ENCODE results near the gene PRR23E. TPM values are rescaled to one million over a fixed set of nuclear protein-coding genes. Genes with fewer than 3 reads are reported as not detected.

The PRR23E gene
- total RNA-seq, 1 experiment from 2014 or later, result not detected

GRCh38 chr3:127226946-127227842 is 34.3 kb downstream of the PRR23E start:
- CTCF ChIA-PET, result interaction anchor here (0.6 to 1.3 kb wide), 2 partner anchors 77 kb away, joined by 3 to 7 read pairs; no protein-coding TSS in a partner anchor
- intact Hi-C loops (cut with micrococcal nuclease; ENCODE audit: unreplicated experiment), result no loop called here
- no peak overlapping the region for H3K27ac Mint-ChIP-seq (ENCODE audit: unreplicated experiment)
- TF ChIP-seq CTCF (IDR thresholded peaks at IDR 0.05; ENCODE audit: unreplicated experiment), result no peak
- H3K4me1 Mint-ChIP-seq (ENCODE audit: low read depth, unreplicated experiment), result peaks cover 8% of the 10 kb centered on the region
- no peaks in the 10 kb centered on the region for H3K36me3 Mint-ChIP-seq (ENCODE audit: insufficient read depth, unreplicated experiment)
- H3K27me3 Mint-ChIP-seq (ENCODE audit: unreplicated experiment), result peaks cover 81% of the 10 kb centered on the region
- peaks cover 5% of the 10 kb centered on the region for H3K9me3 Mint-ChIP-seq (ENCODE audit: low read depth, unreplicated experiment)
- BruUV-seq (replicated peaks), result no TSS peak
- H3K4me3 Mint-ChIP-seq (ENCODE audit: low read depth, unreplicated experiment), result no peak overlapping the region
- DNase-seq, result no peak

DNA sequence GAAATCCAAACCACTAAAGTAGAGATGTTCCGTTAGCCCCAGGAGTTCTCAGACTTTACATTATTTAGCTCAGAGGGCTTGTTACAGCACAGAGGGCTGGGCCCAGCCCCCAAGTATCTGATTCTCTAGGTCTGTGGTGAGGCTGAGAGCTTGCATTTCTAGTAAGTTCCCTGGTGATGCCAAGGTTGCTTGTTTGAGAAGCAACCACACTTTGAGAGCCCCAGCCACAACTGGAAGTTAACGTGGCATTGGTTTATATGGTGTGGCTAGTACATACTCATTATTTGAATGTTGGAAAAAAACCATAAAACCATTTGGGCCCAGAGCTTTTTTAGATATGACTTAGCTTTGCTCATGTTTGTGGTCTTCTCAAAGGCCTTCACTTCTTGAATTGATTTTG is 35.9 kb downstream of the PRR23E start:
- Mint-ChIP-seq H3K36me3 (ENCODE audit: insufficient read depth, unreplicated experiment) (no peaks in the 10 kb centered on the region), H3K4me3 (ENCODE audit: low read depth, unreplicated experiment) (no peak overlapping the region), H3K27ac (ENCODE audit: unreplicated experiment) (no peak overlapping the region), H3K4me1 (ENCODE audit: low read depth, unreplicated experiment) (peaks cover 8% of the 10 kb centered on the region), H3K9me3 (ENCODE audit: low read depth, unreplicated experiment) (peaks cover 5% of the 10 kb centered on the region), H3K27me3 (ENCODE audit: unreplicated experiment) (peaks cover 74% of the 10 kb centered on the region)
- no peak for TF ChIP-seq CTCF (IDR thresholded peaks at IDR 0.05; ENCODE audit: unreplicated experiment)
- CTCF ChIA-PET, result interaction anchor here (0.7 kb wide), 1 partner anchor 18 kb away, joined by 3 read pairs; no protein-coding TSS in a partner anchor
- no TSS peak for BruUV-seq (replicated peaks)
- intact Hi-C loops (cut with micrococcal nuclease; ENCODE audit: unreplicated experiment), result no loop called here
- DNase-seq, result no peak

DNA sequence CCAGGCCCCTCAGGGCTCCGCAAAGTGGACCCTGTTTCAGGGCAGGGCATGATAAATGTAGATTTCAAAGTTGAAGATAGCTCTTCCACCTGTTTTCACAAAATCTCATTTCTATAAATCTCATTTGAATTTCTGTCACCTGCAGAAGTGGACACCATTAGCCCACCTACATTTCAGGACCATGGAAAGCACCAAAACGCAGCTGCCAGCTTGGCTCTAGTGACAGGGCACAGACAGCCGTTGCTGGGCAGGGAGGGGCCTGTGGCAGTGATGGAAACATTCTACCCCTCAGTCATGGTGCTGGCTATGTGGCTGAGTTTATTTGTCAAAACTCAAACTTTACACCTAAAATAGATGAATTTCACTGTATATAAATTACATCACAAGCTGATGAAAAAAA is 40.4 kb downstream of the PRR23E start:
- no peaks in the 10 kb centered on the region for H3K36me3 Mint-ChIP-seq (ENCODE audit: insufficient read depth, unreplicated experiment)
- DNase-seq, result peak; percentile 44
- TF ChIP-seq CTCF (IDR thresholded peaks at IDR 0.05; ENCODE audit: unreplicated experiment), result no peak

GRCh38 chr3:127234778-127235177 is 41.8 kb downstream of the PRR23E start:
- Mint-ChIP-seq H3K4me1 (ENCODE audit: low read depth, unreplicated experiment) (no peaks in the 10 kb centered on the region), H3K4me3 (ENCODE audit: low read depth, unreplicated experiment) (no peak overlapping the region), H3K36me3 (ENCODE audit: insufficient read depth, unreplicated experiment) (no peaks in the 10 kb centered on the region), H3K9me3 (ENCODE audit: low read depth, unreplicated experiment) (peaks cover 5% of the 10 kb centered on the region), H3K27ac (ENCODE audit: unreplicated experiment) (no peak overlapping the region), H3K27me3 (ENCODE audit: unreplicated experiment) (peaks cover 69% of the 10 kb centered on the region)
- no peak for DNase-seq
- intact Hi-C loops (cut with micrococcal nuclease; ENCODE audit: unreplicated experiment), result no loop called here
- no peak for TF ChIP-seq CTCF (IDR thresholded peaks at IDR 0.05; ENCODE audit: unreplicated experiment)
- CTCF ChIA-PET, result interaction anchor here (0.6 to 0.9 kb wide), 2 partner anchors 169 to 458 kb away, joined by 3 read pairs; no protein-coding TSS in a partner anchor
- BruUV-seq (replicated peaks), result no TSS peak

More for the DNA sequence above, 40.4 kb downstream of the PRR23E start:
- Mint-ChIP-seq H3K9me3 (ENCODE audit: low read depth, unreplicated experiment) (peaks cover 5% of the 10 kb centered on the region), H3K4me1 (ENCODE audit: low read depth, unreplicated experiment) (no peaks in the 10 kb centered on the region), H3K27me3 (ENCODE audit: unreplicated experiment) (peaks cover 63% of the 10 kb centered on the region), H3K4me3 (ENCODE audit: low read depth, unreplicated experiment) (no peak overlapping the region), H3K27ac (ENCODE audit: unreplicated experiment) (no peak overlapping the region)
- no TSS peak for BruUV-seq (replicated peaks)
- intact Hi-C loops (cut with micrococcal nuclease; ENCODE audit: unreplicated experiment), result no loop called here
- CTCF ChIA-PET, result no interaction called here
